DND-41 (cell line): Measurements from ENCODE around the gene PTPRG.

Source experiments
- ATAC-seq: fragments of 200-7000 bp; cut with Tn5 transposase; 3 replicates; pipeline ENCODE4 v1.9.1; 2021; ENCODE audit warnings: low read depth; ENCODE audit not compliant: insufficient read depth
- DNase-seq: peaks from one replicate; pipeline ENCODE4 v3.0.0-alpha.2; 2020
- H2AFZ ChIP-seq: 2 replicates; pipeline ENCODE4 v1.6.0; 2012; ENCODE audit warnings: low read depth, low read length
- H3K27ac ChIP-seq: 2 replicates; pipeline ENCODE4 v1.5.1; 2012; ENCODE audit warnings: low read length, inconsistent platforms
- H3K27me3 ChIP-seq: fragments of 200-600 bp; sonication (generic); 2 replicates; pipeline ENCODE4 v1.6.0; 2012; ENCODE audit warnings: low read length, mild to moderate bottlenecking, inconsistent platforms; ENCODE audit not compliant: insufficient read depth, poor library complexity
- H3K36me3 ChIP-seq: 2 replicates; pipeline ENCODE4 v1.5.1; 2012; ENCODE audit warnings: low read length, inconsistent platforms; ENCODE audit not compliant: insufficient read depth
- H3K4me1 ChIP-seq: 2 replicates; pipeline ENCODE4 v1.5.1; 2012; ENCODE audit warnings: mild to moderate bottlenecking, low read length; ENCODE audit not compliant: insufficient read depth
- H3K4me2 ChIP-seq: 2 replicates; pipeline ENCODE4 v1.6.0; 2012; ENCODE audit warnings: mild to moderate bottlenecking, moderate library complexity, low read length, inconsistent platforms; ENCODE audit not compliant: insufficient read depth
- H3K4me3 ChIP-seq, 2 experiments: fragments of 200-600 bp in 1 of 2; shearing (Covaris generic) in 1 of 2; 2 replicates each; pipeline ENCODE4 v1.5.1; 2012 to 2016; ENCODE audit warnings: inconsistent platforms in 2 of 2, low read length in 2 of 2, mild to moderate bottlenecking in 2 of 2, low read depth in 1 of 2, moderate library complexity in 1 of 2
- H3K79me2 ChIP-seq: 2 replicates; pipeline ENCODE4 v1.6.0; 2012; ENCODE audit warnings: low read length, inconsistent platforms; ENCODE audit not compliant: insufficient read depth
- H3K9ac ChIP-seq: 2 replicates; pipeline ENCODE4 v1.6.0; 2012; ENCODE audit warnings: low read depth, mild to moderate bottlenecking, inconsistent platforms, low read length, moderate library complexity
- H3K9me3 ChIP-seq: 2 replicates; pipeline ENCODE4 v1.5.1; 2012; ENCODE audit warnings: low read length, moderate library complexity, mild to moderate bottlenecking, inconsistent platforms; ENCODE audit not compliant: insufficient read depth, severe bottlenecking
- H4K20me1 ChIP-seq: 2 replicates; pipeline ENCODE4 v1.6.0; 2012; ENCODE audit warnings: low read length; ENCODE audit not compliant: insufficient read depth
- CTCF ChIP-seq: IDR thresholded peaks from 2 replicates; pipeline ENCODE4 v1.5.1; 2012; ENCODE audit warnings: borderline replicate concordance, low read length, moderate library complexity, mild to moderate bottlenecking; ENCODE audit not compliant: poor library complexity, severe bottlenecking; ENCODE audit errors: extremely low read depth
- EZH2 ChIP-seq: IDR thresholded peaks from 3 replicates; pipeline ENCODE4 v1.6.1; 2012; ENCODE audit warnings: borderline replicate concordance, low read depth, mild to moderate bottlenecking, moderate library complexity, low read length, inconsistent platforms; ENCODE audit not compliant: severe bottlenecking

PTPRG gene

GRCh38 chr3:61729038-61729634 is 167.8 kb downstream of the PTPRG start:
- no peak for TF ChIP-seq CTCF
- no peak for TF ChIP-seq EZH2
- Histone ChIP-seq H4K20me1 (no peaks in the 10 kb centered on the region), H3K4me1 (no peaks in the 10 kb centered on the region), H3K27ac (no peak overlapping the region), H3K27me3 (no peaks in the 10 kb centered on the region), H3K36me3 (no peaks in the 10 kb centered on the region), H3K79me2 (no peaks in the 10 kb centered on the region), H3K4me3 (no peak overlapping the region), H3K9me3 (no peaks in the 10 kb centered on the region), H3K9ac (no peak overlapping the region), H2AFZ (no peak overlapping the region), H3K4me2 (no peak overlapping the region)
- DNase-seq (no peak), ATAC-seq (no peak)

DNA sequence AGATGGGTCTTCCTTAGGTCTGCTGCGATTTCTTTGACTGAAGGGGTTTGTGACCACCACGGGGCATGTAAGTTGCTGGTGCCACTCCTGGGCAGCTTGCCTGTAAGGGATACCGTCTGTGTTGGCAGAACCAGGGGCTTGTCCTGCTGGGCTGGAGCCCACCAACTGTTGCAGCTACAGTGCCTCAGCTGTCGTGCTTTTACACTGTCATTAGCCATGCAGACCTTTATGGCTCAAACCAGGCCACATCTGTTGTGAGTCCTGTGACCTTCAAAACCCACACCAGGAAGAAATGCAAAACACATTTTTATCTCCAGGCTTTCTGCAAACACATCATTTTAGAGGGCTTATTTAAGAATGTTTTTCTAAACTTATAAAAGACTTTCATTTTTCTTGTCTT is 168.7 kb downstream of the PTPRG start:
- H3K9me3 ChIP-seq, result no peaks in the 10 kb centered on the region
- no peak overlapping the region for H3K9ac ChIP-seq
- no peaks in the 10 kb centered on the region for H4K20me1 ChIP-seq
- H3K36me3 ChIP-seq, result no peaks in the 10 kb centered on the region
- no peaks in the 10 kb centered on the region for H3K79me2 ChIP-seq
- TF ChIP-seq EZH2, result no peak
- TF ChIP-seq CTCF, result no peak
- no peak overlapping the region for H2AFZ ChIP-seq
- no peak for ATAC-seq
- no peaks in the 10 kb centered on the region for H3K27me3 ChIP-seq
- H3K4me2 ChIP-seq, result no peak overlapping the region
- H3K4me3 ChIP-seq, result no peak overlapping the region
- no peak for DNase-seq
- H3K4me1 ChIP-seq, result no peaks in the 10 kb centered on the region
- H3K27ac ChIP-seq, result no peak overlapping the region

DNA sequence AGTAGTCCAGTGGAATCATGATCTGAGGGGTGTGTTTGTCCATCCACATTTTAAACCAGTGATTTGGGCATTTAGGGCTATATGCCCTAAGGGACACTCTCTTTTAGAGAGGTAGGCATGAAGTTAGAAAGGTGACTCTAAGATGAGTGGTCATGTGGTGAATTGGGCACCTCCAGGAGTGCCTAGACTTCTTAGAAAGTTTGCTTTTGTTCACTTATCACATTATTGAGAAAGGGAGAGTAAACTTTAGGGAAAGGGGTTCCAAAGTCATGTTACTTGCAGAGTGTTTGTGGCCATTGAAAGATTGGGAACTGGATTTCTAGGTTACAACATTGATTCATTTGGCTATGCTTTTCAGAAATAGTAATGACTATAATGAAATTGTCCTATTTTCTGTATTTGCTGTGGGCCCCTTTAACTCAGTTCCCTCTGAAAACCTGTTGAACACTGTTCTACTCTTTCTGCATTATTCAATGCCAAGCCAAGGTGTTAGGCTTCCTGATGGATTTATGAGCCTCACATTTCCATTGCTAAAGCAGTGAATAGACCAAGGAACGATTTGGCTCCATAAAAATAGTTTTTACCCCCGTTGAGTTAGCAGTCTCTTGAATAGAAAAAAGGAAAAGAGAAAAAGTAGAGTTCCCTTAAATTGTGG is 169.3 kb downstream of the PTPRG start:
- H3K27ac ChIP-seq, result no peak overlapping the region
- ATAC-seq (no peak), DNase-seq (no peak)
- no peaks in the 10 kb centered on the region for H3K27me3 ChIP-seq
- no peaks in the 10 kb centered on the region for H3K79me2 ChIP-seq
- H3K4me1 ChIP-seq, result no peaks in the 10 kb centered on the region
- no peak overlapping the region for H2AFZ ChIP-seq
- no peak overlapping the region for H3K4me2 ChIP-seq
- no peak overlapping the region for H3K4me3 ChIP-seq
- H3K9me3 ChIP-seq, result no peaks in the 10 kb centered on the region
- H4K20me1 ChIP-seq, result no peaks in the 10 kb centered on the region
- H3K36me3 ChIP-seq, result no peaks in the 10 kb centered on the region
- no peak for TF ChIP-seq CTCF
- no peak for TF ChIP-seq EZH2
- no peak overlapping the region for H3K9ac ChIP-seq
